H1 (cell line): Measurements from ENCODE around the gene AK6. TPM values are rescaled to one million over a fixed set of nuclear protein-coding genes. Genes with fewer than 3 reads are reported as not detected.

Experiments
- BRCA1 ChIP-seq: IDR thresholded peaks from 2 replicates; pipeline ENCODE4 v1.6.1; 2012; ENCODE audit warnings: low read depth, low read length, improper control_type of control experiment
- NANOG ChIP-seq: IDR thresholded peaks from 2 replicates; pipeline ENCODE4 v1.6.1; 2011; ENCODE audit warnings: low read length, low read depth, mild to moderate bottlenecking, inconsistent platforms; ENCODE audit not compliant: insufficient read depth, poor library complexity, severe bottlenecking
- RFX5 ChIP-seq: IDR thresholded peaks from 2 replicates; pipeline ENCODE4 v1.6.1; 2011; ENCODE audit warnings: low read depth, low read length, improper control_type of control experiment, borderline replicate concordance
- ZNF274 ChIP-seq: IDR thresholded peaks from 2 replicates; pipeline ENCODE4 v1.7.0; 2012; ENCODE audit warnings: low read length, borderline replicate concordance; ENCODE audit errors: extremely low read depth
- polyA plus RNA-seq, 7 experiments: library from polyadenylated mRNA; depleted of rRNA in 3 of 7; stranded (reverse) in 5 of 7; unstranded in 2 of 7; fragments of >200 nt in 5 of 7; fragments of 200-250 nt in 2 of 7; gene quantifications; 1 replicate in 5 of 7; 2 replicates in 1 of 7; 4 replicates in 1 of 7; pipeline versions ENCODE4 v1.2.1 to v1.2.3, GENCODE V29; 2011 to 2013; ENCODE audit warnings: missing spikeins in 2 of 7, mixed read lengths in 2 of 7
- total RNA-seq: library from RNA; stranded (reverse); fragmentation: NEBNext Ultra II Directional; extraction: Animal tissue kit (Norgen Biotek cat#: 25700); gene quantifications from 2 replicates; pipeline ENCODE4 v1.2.1, GENCODE V29; 2021

Gene AK6
- total and polyA plus RNA-seq, 2 of the 8 experiments (the other 6 are each of a cell fraction or from before 2014, with no cell fraction given): 22.5 to 51.2 TPM

GRCh38 chr5:69305512-69305911 is 63.8 kb downstream of the AK6 start (continued):
- TF ChIP-seq NANOG (no peak), ZNF274 (no peak), BRCA1 (no peak), RFX5 (no peak)

Other genes with a start within 250 kb of the AK6 start
- 338 and 342 TPM in 2 replicates for gene CCNB1, start 202.4 kb downstream of the AK6 start, total RNA-seq
- 71.5 and 122 TPM in 2 replicates for gene CCNB1, start 202.4 kb downstream of the AK6 start, polyA plus RNA-seq (2011; rRNA removed)
- gene CENPH, start 179.9 kb downstream of the AK6 start, total RNA-seq: 75.7 and 82.8 TPM in 2 replicates
- gene CENPH, start 179.9 kb downstream of the AK6 start, polyA plus RNA-seq (2011; rRNA removed): 69.0 and 72.2 TPM in 2 replicates
- gene CDK7, start 134.6 kb downstream of the AK6 start, total RNA-seq: 52.1 and 63.4 TPM in 2 replicates
- gene CDK7, start 134.6 kb downstream of the AK6 start, polyA plus RNA-seq (2011; rRNA removed): 19.5 and 39.9 TPM in 2 replicates
- gene CCDC125, start 36.7 kb downstream of the AK6 start, total RNA-seq: not detected in 2 replicates
- gene CCDC125, start 36.7 kb downstream of the AK6 start, polyA plus RNA-seq (2011; rRNA removed): 0.30 and 0.70 TPM in 2 replicates
- 85.1 and 85.4 TPM in 2 replicates for gene TAF9, start within 50 bp of the AK6 start, total RNA-seq
- 76.0 and 135 TPM in 2 replicates for gene TAF9, start within 50 bp of the AK6 start, polyA plus RNA-seq (2011; rRNA removed)
- gene RAD17, start 298 bp upstream of the AK6 start, total RNA-seq: 24.8 and 28.1 TPM in 2 replicates
- 10.2 and 12.9 TPM in 2 replicates for gene RAD17, start 298 bp upstream of the AK6 start, polyA plus RNA-seq (2011; rRNA removed)
- gene MARVELD2, start 45.6 kb upstream of the AK6 start, total RNA-seq: 31.0 and 31.4 TPM in 2 replicates
- gene MARVELD2, start 45.6 kb upstream of the AK6 start, polyA plus RNA-seq (2011; rRNA removed): 15.4 and 18.7 TPM in 2 replicates
- 76.3 and 85.5 TPM in 2 replicates for gene OCLN, start 123.3 kb upstream of the AK6 start, total RNA-seq
- 19.8 and 27.9 TPM in 2 replicates for gene OCLN, start 123.3 kb upstream of the AK6 start, polyA plus RNA-seq (2011; rRNA removed)
- gene GTF2H2C, start 190.7 kb upstream of the AK6 start, total RNA-seq: 45.1 and 46.3 TPM in 2 replicates
- gene GTF2H2C, start 190.7 kb upstream of the AK6 start, polyA plus RNA-seq (2011; rRNA removed): 14.6 and 20.8 TPM in 2 replicates